HepG2 (cell line): ENCODE measurements around the gene FANCE. TPM values are rescaled to one million over a fixed set of nuclear protein-coding genes. Genes with fewer than 3 reads are reported as not detected.

ENCODE experiments used
- ATM ChIP-seq: fragments of 450-650 bp; IDR thresholded peaks from 2 replicates; pipeline ENCODE4 v1.7.1; 2017; ENCODE audit warnings: mild to moderate bottlenecking, borderline replicate concordance
- CEBPZ ChIP-seq: IDR thresholded peaks from 2 replicates; pipeline ENCODE4 v1.6.1; 2012; ENCODE audit warnings: low read length, improper control_type of control experiment
- GPBP1L1 ChIP-seq: sonication (generic); formaldehyde crosslinking; IDR thresholded peaks from 2 replicates; pipeline ENCODE4 v1.5.0; 2020; ENCODE audit warnings: mild to moderate bottlenecking, missing genetic modification reagents
- HMGXB3 ChIP-seq: sonication (generic); formaldehyde crosslinking; IDR thresholded peaks from 2 replicates; pipeline ENCODE4 v1.4.0; 2020; ENCODE audit warnings: missing genetic modification reagents, borderline replicate concordance
- KLF13 ChIP-seq: sonication (generic); formaldehyde crosslinking; IDR thresholded peaks from 2 replicates; pipeline ENCODE4 v1.4.0; 2020; ENCODE audit warnings: mild to moderate bottlenecking, missing genetic modification reagents
- MED8 ChIP-seq: sonication (generic); formaldehyde crosslinking; IDR thresholded peaks from 2 replicates; pipeline ENCODE4 v1.8.1; 2023; ENCODE audit warnings: mild to moderate bottlenecking, missing genetic modification reagents; ENCODE audit not compliant: insufficient replicate concordance
- THAP9 ChIP-seq: sonication (generic); formaldehyde crosslinking; IDR thresholded peaks from 2 replicates; pipeline ENCODE4; 2020; ENCODE audit warnings: missing genetic modification reagents, mild to moderate bottlenecking, borderline replicate concordance
- YEATS2 ChIP-seq: sonication (generic); formaldehyde crosslinking; IDR thresholded peaks from 2 replicates; pipeline ENCODE4 v1.4.0; 2020; ENCODE audit warnings: missing genetic modification reagents, borderline replicate concordance
- ZFP37 ChIP-seq: sonication (generic); formaldehyde crosslinking; IDR thresholded peaks from 2 replicates; pipeline ENCODE4 v1.4.0; 2020; ENCODE audit warnings: missing genetic modification reagents, borderline replicate concordance
- ZNF235 ChIP-seq: sonication (generic); formaldehyde crosslinking; IDR thresholded peaks from 2 replicates; pipeline ENCODE4 v1.8.1; 2023; ENCODE audit warnings: mild to moderate bottlenecking, missing genetic modification reagents, borderline replicate concordance
- ZNF34 ChIP-seq: sonication (generic); formaldehyde crosslinking; IDR thresholded peaks from 2 replicates; pipeline ENCODE4 v1.4.0; 2020; ENCODE audit warnings: mild to moderate bottlenecking, missing genetic modification reagents, borderline replicate concordance
- ZNF562 ChIP-seq: sonication (generic); formaldehyde crosslinking; IDR thresholded peaks from 2 replicates; pipeline ENCODE4 v1.8.0; 2022; ENCODE audit warnings: missing genetic modification reagents, borderline replicate concordance
- ZNF883 ChIP-seq: sonication (generic); formaldehyde crosslinking; IDR thresholded peaks from 2 replicates; pipeline ENCODE4 v1.5.1; 2020; ENCODE audit warnings: mild to moderate bottlenecking, missing genetic modification reagents; ENCODE audit errors: not compliant biosample characterization
- polyA plus RNA-seq, 8 experiments: library from polyadenylated mRNA; depleted of rRNA in 3 of 8; stranded (reverse) in 7 of 8; unstranded in 1 of 8; fragments of >200 nt; fragmentation: Illumina TruSeq in 4 of 8; extraction: Trizol in 4 of 8; gene quantifications; 2 replicates each; pipeline versions ENCODE4 v1.2.1 to v1.2.3, GENCODE V29; 2011 to 2016; ENCODE audit warnings: low read depth in 4 of 8, missing spikeins in 1 of 8, mixed read lengths in 1 of 8; ENCODE audit not compliant: insufficient read depth in 1 of 8
- total RNA-seq, 5 experiments: library from RNA; depleted of rRNA; stranded (reverse); fragments of >200 nt; fragmentation: Illumina TruSeq; extraction: Trizol; gene quantifications; 2 replicates each; pipeline ENCODE4 v1.2.3, GENCODE V29; 2016; ENCODE audit warnings: low read depth in 1 of 5

FANCE gene
- total and polyA plus RNA-seq, 2 of the 13 experiments (the other 11 are each of a cell fraction or from before 2014, with no cell fraction given) = 7.1 to 11.2 TPM

- TF ChIP-seq ZNF235 (no peak), ATM (no peak), ZNF34 (CRISPR knock-in tag) (no peak), GPBP1L1 (no peak), YEATS2 (CRISPR knock-in tag) (peak; percentile 83; the same call in 1 of the 2 replicates), THAP9 (CRISPR knock-in tag) (peak; percentile 43; the same call in 1 of the 2 replicates), ZNF562 (no peak), ZFP37 (CRISPR knock-in tag) (no peak; the same call in 1 of the 2 replicates), ZNF883 (CRISPR knock-in tag) (peak; percentile 94), MED8 (peak; percentile 44), KLF13 (CRISPR knock-in tag) (peak; percentile 80; the same call in 1 of the 2 replicates), HMGXB3 (peak; percentile 38; the same call in 1 of the 2 replicates), CEBPZ (no peak)
These were observed at the start of gene FANCE (continued) for GRCh38 chr6:35452183-35453090.
